HG03045 (cell line): ENCODE data around the gene CTNNA3.
"Not testable (repeated sequence)": the region's sequence is repeated elsewhere in the genome, so short reads cannot be mapped to it uniquely, and the experiment has no call there.

ENCODE experiments used
- ATAC-seq: cut with Tn5 transposase; IDR thresholded peaks from one replicate; pipeline ENCODE4 v1.9.1; 2021; ENCODE audit warnings: mild to moderate bottlenecking, moderate library complexity; ENCODE audit not compliant: unreplicated experiment

The CTNNA3 gene

DNA sequence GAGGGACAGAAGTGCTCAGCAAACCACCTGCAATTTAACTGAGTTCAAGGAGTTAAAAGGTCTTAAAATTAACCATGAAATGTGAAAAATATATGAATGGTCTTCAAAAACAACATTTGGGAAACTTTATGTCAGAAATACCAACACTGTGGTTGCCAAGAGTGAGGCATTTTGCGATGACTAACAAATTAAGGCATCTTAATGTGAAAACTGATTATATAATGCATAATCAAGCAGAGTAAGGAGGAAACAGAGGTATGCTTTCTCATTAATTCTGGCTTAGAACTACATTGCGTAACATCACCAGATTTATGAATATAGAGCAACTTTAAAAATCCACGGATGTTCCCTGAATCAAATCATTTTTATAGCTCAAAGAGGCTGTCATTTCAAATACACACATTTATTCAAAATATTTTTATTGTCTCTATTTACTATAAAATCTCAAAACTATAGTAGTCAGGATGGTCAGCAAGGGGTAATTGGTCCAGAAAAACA is 434.6 kb downstream of the CTNNA3 start:
- ATAC-seq = no peak

DNA sequence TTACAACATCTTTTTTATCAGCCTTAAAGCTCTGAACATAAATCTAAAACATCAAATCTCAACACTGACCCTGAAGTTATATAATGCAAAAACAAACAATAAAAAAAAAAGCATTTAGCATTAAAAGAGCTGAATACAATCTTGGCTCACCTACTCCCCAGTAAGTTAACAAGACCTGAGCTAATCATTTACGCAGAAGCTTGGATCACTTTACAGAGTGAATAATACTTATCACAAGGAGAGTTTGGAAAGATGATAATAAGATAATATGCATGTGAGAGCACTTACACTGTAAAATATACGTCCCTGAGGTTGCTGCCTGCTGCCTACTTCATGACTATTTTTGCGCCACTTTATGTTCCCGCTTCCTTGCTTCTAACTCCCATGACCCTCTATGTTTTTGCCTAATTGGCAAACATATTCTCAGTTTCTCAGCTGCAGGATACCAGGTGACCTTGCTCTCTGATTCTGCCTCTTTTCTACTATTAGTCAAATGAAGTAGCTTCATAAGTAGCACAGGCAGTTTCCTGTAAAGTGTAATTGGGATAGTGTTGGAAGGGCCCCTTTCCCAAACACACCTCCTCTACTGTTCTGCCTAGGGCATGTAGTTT is 436.6 kb downstream of the CTNNA3 start:
- no peak for ATAC-seq

DNA sequence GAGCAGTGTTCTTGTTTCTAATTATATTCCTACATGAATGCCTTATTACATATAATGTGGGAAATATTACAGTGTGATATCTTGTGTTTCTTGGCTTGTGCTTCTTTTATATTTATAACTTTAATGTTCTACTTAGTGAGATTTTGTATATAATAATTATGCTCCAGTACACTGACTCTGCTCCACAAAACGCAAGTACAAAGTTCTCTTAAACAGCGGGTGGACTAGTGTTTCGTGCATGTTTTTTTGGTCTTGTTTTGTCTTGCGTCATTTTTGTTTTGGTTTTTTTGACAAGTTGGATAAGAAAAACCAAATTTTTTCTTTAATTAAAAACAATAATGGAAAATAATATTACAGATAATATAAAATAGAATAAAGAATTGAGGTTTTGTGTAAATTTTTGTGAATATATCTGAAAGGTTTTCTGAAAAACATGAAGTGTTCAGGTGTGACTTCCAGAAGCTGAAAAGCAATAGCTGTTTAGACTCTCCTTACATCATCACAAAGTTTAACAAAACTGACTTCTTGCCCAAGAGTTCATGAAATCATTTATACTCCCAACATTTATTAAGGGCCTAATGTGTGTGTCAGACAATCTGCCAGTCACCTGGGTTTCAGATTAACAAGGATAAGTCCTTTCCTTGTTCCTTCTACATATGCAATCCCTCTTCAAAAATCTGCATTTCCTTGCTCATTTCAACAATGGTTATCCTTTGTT is 438.4 kb downstream of the CTNNA3 start:
- no peak for ATAC-seq

DNA sequence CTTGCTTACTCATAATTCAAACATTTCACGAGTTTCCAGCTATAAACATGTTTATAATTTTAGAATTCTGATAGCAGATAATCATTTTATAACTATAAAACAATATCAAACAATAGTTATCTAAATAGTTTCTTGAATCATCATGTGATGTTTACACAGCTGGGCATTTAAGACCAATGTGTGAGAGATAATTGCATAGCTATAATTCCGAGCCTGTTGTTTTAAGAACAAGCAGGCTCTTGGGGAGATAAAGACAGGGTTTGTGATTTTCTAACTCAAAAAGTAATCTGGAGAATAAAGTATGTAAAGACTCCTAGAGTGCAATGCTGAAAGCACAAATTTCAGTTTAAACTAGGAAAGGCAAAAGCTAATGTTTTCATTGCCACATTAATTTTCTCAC is 439.0 kb downstream of the CTNNA3 start:
- no peak for ATAC-seq

DNA sequence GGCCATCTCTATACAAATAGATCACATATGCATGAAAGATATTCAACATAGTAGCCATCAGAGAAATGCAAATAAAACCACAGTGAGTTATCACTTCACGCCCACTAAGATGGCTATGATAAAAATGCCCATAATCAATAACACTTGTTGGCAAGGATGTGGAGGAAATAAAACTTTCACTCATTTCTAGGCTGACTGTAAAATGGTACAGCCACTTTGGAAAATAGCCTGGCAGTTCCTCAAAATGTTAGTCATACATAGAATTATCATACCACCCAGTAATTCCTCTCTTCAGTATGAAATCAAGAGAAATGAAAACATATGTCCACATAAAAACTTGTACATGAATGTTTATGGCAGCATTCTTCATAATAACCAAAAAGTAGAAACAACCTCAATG is 445.3 kb downstream of the CTNNA3 start:
- ATAC-seq = no peak

DNA sequence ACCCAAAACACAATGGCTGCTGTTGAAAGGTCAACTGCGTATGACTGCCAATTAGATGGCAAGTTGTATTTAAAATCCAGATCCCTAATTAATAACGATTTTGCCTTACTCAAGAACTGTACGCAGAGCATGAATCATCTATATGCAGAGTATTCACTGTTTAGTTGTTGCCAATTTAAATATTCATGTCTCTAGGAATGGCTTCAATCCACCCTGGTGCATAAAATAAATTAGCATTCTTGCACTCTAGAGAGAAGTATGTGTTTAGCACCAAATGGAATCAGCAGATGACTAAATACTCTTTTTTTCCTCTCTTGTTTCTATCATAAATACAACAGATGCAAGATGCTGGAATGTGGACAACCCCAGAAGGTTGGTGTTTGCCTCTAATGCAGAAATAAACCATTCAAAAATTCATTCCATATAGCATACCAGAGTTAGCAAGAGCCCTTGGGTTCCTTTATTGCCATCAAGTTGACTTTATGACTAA is 449.9 kb downstream of the CTNNA3 start:
- ATAC-seq = no peak

DNA sequence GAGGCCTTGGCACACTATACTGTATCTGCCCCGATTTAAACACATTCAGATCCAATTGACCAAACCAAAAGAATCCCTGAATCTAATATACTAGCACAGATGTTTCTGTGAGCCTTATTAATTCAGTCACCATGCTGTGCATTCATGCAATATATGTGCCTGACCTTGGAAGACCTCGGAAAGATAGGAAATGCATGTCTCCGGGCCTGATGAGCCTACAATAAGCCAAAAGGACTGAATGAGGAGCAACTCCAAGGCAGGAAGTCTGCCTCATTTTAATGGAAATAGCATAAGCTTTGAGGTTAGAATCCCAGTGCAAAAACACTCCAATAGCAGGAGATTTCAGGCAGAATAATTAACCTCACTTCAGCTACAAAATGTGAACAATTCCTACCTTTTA is 453.5 kb downstream of the CTNNA3 start:
- no peak for ATAC-seq

DNA sequence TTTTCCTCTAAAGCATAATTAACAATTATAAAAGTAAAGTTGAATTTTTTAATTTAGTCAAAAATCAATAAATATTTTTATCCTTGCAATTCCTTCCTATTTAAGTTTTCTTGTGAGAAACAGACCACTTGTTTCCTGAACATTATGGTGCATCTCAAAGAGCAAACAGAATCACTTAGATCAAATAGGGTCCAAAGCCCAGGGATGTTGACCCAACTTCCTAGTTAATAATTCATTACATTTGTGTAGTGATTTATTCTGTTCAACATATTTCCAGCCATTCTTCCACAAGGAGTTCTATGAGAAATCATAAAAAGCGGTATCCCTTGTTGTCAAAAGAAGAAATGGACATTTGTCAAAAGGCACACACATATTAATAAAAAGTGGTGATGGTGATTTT is 454.5 kb downstream of the CTNNA3 start:
- ATAC-seq = no peak

DNA sequence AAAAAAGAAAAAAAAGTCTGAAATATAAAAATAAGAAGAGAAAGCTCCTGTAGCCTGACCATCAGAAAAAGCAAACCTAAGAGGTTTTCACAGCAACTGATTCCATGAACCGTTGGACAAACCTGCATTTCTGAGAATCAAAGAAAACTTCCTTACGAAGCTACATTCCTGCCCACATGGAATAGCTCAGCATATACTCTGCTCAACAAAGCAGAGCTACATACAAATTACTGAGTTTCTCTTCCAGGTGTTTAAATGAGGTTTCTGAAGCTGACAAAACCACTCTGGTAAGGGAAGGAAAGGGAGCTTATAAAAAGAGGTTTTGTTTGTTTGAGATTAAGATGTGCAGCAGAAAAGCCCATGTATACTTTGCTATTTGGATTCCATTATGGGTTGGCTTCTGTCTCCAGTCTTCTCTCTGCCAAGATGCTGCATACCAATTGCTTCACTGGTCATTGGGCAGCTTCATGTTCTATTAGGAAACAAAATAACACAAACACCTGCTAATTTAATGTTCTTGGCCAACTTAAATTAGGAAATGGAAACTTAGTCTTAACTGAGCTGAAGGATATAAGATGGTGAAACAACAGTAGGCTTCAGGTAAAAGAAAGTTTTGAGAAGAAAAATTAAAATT is 456.0 kb downstream of the CTNNA3 start:
- ATAC-seq = no peak

DNA sequence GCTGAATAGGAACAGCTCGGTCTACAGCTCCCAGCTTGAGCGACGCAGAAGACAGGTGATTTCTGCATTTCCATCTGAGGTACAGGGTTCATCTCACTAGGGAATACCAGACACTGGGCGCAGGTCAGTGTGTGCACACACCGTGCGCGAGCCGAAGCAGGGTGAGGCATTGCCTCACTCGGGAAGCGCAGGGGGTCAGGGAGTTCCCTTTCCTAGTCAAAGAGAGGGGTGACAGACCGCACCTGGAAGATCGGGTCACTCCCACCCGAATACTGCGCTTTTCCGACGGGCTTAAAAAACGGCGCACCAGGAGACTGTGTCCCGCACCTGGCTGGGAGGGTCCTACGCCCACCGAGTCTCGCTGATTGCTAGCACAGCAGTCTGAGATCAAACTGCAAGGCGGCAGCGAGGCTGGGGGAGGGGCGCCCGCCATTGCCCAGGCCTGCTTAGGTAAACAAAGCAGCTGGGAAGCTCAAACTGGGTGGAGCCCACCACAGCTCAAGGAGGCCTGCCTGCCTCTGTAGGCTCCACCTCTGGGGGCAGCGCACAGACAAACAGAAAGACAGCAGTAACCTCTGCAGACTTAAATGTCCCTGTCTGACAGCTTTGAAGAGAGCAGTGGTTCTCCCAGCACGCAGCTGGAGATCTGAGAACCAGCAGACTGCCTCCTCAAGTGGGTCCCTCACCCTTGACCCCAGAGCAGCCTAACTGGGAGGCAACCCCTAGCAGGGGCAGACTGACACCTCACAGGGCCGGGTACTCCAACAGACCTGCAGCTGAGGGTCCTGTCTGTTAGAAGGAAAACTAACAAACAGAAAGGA is 465.1 kb downstream of the CTNNA3 start:
- ATAC-seq = not testable (repeated sequence)

DNA sequence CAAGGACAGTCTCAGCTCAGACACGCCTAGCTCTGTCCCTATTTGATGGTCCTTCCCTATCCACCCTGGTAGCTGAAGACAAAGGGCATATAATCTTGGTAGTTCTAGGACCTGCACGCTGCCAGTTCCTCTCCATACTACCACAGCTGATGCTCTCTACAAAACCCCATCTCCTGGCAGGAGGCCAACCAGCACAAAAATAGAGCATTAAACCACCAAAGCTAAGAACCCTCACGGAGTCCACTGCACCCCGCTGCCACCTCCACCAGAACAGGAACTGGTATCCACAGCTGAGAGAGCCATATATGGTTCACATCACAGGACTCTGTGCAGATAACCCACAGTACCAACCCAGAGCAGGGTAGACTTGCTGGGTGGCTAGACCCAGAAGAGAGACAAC is 470.8 kb downstream of the CTNNA3 start:
- no peak for ATAC-seq

DNA sequence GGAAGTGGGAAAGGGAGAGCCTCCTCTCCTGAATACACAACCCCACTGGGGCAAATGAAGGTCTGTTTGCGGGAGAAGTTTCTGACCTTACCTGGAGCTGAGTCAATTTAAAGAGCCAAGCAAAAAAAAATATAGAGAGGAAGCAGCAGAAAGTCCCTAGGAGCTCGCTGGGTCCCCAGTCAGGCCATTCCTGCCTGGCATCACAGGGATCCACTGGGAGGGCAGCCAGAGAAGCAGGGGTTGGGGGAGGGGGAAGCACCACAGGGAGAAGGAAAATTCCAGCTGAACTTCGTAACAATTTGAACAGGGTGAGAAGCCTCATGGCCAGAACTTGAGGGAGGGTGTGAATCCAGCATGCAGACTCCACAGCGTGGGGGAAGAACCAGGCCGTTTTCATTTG is 471.4 kb downstream of the CTNNA3 start:
- no peak for ATAC-seq

DNA sequence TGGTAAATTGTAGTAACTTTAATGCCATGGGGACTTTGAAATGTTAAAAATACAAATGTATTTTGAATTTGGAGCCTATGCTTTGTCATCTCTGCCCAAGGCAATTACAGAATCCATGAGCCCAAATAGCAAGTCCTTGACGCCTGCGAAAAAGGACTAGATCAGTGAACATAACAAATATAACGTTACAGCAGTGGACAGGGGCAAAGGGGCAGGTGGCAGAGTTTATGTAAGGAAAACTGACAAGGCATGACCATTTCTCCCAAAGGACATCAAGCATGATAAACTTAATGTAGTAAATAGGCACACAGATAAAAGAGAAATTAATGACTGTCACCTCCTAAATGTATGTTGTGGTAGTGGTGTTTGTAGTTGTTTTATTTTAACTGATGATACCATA is 473.1 kb downstream of the CTNNA3 start:
- no peak for ATAC-seq

DNA sequence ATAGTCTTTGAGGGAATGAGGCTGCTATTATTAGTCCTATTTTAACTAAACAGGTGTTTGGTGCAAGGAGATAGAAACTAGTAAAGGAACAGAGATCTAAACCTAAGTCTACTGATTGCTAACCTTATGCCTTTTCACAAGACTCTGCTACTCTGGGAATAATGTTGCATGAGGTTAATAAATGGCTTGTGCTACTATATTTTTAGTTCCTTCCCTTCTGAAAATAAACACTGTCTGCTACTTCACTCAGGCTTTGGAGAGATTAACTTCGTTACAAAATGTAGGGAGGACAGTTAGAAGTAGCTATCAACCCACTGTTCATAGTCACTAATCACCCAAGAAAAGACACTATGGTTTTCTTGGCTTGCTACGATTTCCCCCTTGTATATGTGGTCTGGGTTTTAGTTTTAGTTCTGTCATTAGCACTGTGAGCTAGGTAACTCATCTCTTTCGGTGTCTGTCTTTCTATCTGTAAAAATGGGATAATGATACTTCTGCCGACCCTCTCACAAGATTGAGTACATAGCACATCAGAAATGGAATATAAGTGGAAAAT is 474.0 kb downstream of the CTNNA3 start:
- no peak for ATAC-seq

DNA sequence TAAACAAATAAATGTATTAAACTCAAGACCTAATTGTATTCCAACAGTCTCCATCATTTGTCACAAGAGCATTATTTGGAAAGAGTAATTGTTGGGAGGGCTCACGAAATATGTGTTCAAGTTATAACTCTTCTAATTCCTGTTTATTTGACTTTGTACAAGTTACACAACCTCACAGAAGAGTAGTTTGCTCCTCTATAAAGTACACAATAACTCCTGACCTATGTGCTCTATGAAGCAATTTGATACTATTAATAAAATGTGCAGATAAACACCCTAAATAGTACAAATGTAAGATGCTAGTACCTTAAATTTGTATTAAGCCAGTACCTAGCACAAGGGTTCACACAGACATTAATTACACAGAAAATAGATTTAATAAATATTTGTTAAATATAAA is 484.3 kb downstream of the CTNNA3 start:
- ATAC-seq = no peak

DNA sequence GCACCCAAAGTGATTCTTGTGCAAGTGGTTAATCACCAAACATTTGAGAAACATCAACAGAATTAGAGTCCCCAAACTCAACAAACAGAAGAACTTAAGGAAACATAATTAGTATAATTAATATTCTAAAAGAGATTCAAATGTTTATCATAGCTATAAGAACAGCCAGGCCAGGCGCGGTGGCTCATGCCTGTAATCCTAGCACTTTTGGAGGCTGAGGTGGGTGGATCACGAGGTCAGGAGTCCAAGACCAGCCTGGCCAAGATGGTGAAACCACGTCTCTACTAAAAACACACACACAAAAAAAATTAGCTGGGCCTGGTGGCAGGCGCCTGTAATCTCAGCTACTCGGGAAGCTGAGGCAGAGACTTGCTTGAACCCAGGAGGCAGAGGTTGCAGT is 488.1 kb downstream of the CTNNA3 start:
- ATAC-seq = not testable (repeated sequence)

DNA sequence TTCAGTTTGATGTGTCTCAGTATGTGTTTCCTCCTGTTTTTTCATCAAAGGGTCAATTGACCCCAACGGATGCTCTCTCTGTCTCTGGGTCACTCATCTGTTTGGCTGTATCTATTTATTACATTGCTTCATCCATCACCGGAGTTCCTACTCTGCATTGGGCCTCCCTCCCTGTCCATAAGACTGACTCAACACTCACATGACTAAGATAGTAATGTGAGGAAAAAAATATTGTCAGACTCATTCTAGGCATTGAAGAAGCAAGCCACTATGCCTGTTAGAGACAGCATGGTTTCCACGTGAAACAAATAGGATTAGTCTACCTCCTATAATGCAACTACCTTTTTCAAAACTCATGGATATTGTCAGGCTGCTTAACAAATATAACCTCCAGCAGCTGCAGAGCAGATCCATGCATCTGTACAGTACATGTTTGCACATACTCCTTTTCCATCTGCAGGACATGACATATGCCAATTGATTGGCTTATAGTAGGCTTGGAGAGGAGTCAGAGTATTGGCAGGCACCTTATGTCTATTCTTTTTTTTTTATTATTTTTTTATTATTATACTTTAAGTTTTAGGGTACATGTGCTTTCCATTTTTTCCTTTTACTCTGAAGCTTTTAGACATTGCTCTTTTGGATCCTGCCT is 495.0 kb downstream of the CTNNA3 start:
- ATAC-seq = no peak

DNA sequence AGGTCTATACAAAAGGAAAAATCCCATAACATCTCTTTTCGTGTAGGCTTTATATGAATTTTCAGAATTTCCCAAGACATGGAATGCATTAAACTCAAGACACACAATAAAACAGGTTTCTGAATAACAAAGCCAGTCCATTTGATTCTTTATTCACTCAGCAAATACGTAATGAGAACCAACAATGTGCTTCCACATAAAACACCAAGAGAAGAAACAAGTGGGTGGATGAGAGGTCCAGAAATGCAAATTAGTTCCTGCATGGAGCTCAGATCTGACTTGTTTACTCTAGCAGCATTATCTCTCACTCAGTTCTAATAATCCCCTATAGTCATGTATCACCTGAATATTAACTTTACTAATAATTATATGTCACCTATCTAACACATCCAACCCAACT is 520.6 kb downstream of the CTNNA3 start:
- no peak for ATAC-seq

DNA sequence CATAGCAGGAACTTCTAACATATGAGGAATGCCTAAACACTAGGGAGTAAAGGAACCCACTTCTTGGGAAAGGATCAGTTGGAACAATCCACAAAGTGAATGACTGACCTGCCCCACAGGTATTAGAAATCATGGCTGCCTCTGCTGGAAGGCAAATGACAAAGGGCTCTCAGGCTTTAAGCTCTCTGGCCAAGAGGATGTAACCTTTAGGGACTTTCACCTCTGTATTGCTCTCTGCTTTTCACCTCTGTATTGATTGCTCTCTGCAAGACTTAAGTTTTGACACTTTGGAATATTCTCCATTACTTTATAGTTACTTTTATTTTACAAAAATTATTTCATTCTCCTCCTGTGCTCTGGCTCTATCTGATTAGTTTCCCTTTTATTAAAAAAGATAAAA is 522.2 kb downstream of the CTNNA3 start:
- no peak for ATAC-seq

DNA sequence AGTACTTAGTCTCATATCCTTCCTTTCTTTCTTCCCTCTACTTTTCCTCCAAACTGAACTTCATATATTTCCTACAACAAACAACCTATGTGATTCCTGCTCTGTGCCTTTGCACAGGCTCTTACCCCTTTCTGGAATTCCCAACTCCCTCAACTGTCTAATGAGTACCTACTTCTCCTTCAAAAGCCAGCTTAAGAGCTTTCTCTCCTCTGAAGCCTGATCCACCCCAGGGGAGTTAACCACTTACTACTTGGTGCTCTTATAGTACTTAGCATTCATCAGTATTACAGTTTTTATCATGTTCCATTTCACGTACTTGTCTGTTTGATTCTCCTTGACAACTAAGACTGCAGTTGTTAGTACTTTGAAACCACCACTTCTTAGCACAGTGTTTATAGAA is 524.0 kb downstream of the CTNNA3 start:
- ATAC-seq = no peak
